ENCODE data around the gene KMT2C. TPM values are rescaled to one million over a fixed set of nuclear protein-coding genes. Genes with fewer than 3 reads are reported as not detected.

The KMT2C gene
- total RNA-seq, 4 donors from 2014 or later: 44.1 to 67.6 (median 63.9) TPM

GRCh38 chr7:152085131-152085530 lies 350.7 kb downstream of the KMT2C start:
- TF ChIP-seq CTCF (IDR thresholded peaks at IDR 0.05 in 4 of 5, conservative IDR thresholded peaks at IDR 0.05 in 1 of 5) (no peak), POLR2A (IDR thresholded peaks at IDR 0.05) (no peak)
- H3K27me3 ChIP-seq: no peaks in the 10 kb centered on the region
- ATAC-seq (no peak), DNase-seq (no peak)
- no peaks in the 10 kb centered on the region for H3K36me3 ChIP-seq
- H3K4me1 ChIP-seq: peaks cover 5 to 27% of the 10 kb centered on the region in 2 donors
- in situ Hi-C loops (cut with MboI; ENCODE audit: low sequenced_read_pairs in 4 of 4): no loop called here
- no peaks in the 10 kb centered on the region for H3K9me3 ChIP-seq
- intact Hi-C loops (cut with DNase I; ENCODE audit: low total_unique reads): no loop called here
- H3K27ac ChIP-seq: no peak overlapping the region
- H3K4me3 ChIP-seq: no peak overlapping the region

Other genes with a start within 250 kb of the KMT2C start
- gene XRCC2, start 240.1 kb upstream of the KMT2C start, total RNA-seq: under 1 TPM in 3 of 4 donors, not detected in 1; 0.07 to 0.41 (median 0.20) TPM

Measured in gastrocnemius medialis (tissue), 4 donors.